ENCODE results near the gene WWOX.
"Not testable (repeated sequence)": the region's sequence is repeated elsewhere in the genome, so short reads cannot be mapped to it uniquely, and the experiment has no call there.

The WWOX gene

GRCh38 chr16:78593352-78593751 is 493.9 kb downstream of the WWOX start:
- no peak for DNase-seq

GRCh38 chr16:78594191-78594590 is 494.7 kb downstream of the WWOX start:
- DNase-seq = no peak

GRCh38 chr16:78596348-78596995 is 497.0 kb downstream of the WWOX start:
- DNase-seq = no peak

- DNase-seq = no peak
Measured at GRCh38 chr16:78596996-78597422, 497.6 kb downstream of the WWOX start.

GRCh38 chr16:78597809-78598570 is 498.5 kb downstream of the WWOX start:
- DNase-seq = no peak

GRCh38 chr16:78599271-78599670 is 499.8 kb downstream of the WWOX start:
- no peak for DNase-seq

GRCh38 chr16:78604423-78605062 is 505.1 kb downstream of the WWOX start:
- not testable (repeated sequence) for DNase-seq

GRCh38 chr16:78605548-78606101 is 506.2 kb downstream of the WWOX start:
- no peak for DNase-seq

- DNase-seq = no peak
Measured at GRCh38 chr16:78606545-78606944, 507.1 kb downstream of the WWOX start.

- DNase-seq = no peak
Measured at GRCh38 chr16:78607022-78607421, 507.6 kb downstream of the WWOX start.

- no peak for DNase-seq
Measured at GRCh38 chr16:78607465-78607864, 508.0 kb downstream of the WWOX start.

- no peak for DNase-seq
Measured at GRCh38 chr16:78608305-78608776, 508.9 kb downstream of the WWOX start.

GRCh38 chr16:78609402-78610274 is 510.2 kb downstream of the WWOX start:
- DNase-seq = no peak

GRCh38 chr16:78611318-78611717 is 511.9 kb downstream of the WWOX start:
- DNase-seq = no peak

- DNase-seq = no peak
Measured at GRCh38 chr16:78619811-78620210, 520.4 kb downstream of the WWOX start.

GRCh38 chr16:78620291-78620690 is 520.8 kb downstream of the WWOX start:
- no peak for DNase-seq

- DNase-seq = no peak
Measured at GRCh38 chr16:78623796-78624195, 524.3 kb downstream of the WWOX start.

- DNase-seq = no peak
Measured at GRCh38 chr16:78624366-78624765, 524.9 kb downstream of the WWOX start.

- no peak for DNase-seq
Measured at GRCh38 chr16:78628461-78629045, 529.1 kb downstream of the WWOX start.

- DNase-seq = no peak
Measured at GRCh38 chr16:78629173-78629572, 529.7 kb downstream of the WWOX start.

- DNase-seq = no peak
Measured at GRCh38 chr16:78630102-78630501, 530.6 kb downstream of the WWOX start.

- no peak for DNase-seq
Measured at GRCh38 chr16:78633551-78633950, 534.1 kb downstream of the WWOX start.
